Measurements from ENCODE around the gene KCNA3. TPM values are rescaled to one million over a fixed set of nuclear protein-coding genes. Genes with fewer than 3 reads are reported as not detected.

The KCNA3 gene
- total and polyA plus RNA-seq, 9 donors = 0.21 to 2.1 (median 1.1) TPM

- H3K4me1 ChIP-seq (ENCODE audit: insufficient read depth) = peaks cover 2% of the 10 kb centered on the region
- no peak for DNase-seq
- no peaks in the 10 kb centered on the region for H3K9me3 ChIP-seq
- H3K27ac ChIP-seq = no peak overlapping the region
- no peak overlapping the region for H3K4me3 ChIP-seq
- TF ChIP-seq POLR2A (IDR thresholded peaks at IDR 0.05) (no peak), CTCF (IDR thresholded peaks at IDR 0.05) (no peak), EP300 (IDR thresholded peaks at IDR 0.05) (no peak)
- 16 to 24% (median 17%) methylated on average over 4 of the region's 4 CpGs for WGBS, 3 donors
- intact Hi-C loops (cut with DNase I) = no loop called here
- no peaks in the 10 kb centered on the region for H3K36me3 ChIP-seq
- no peaks in the 10 kb centered on the region for H3K27me3 ChIP-seq
Observed at GRCh38 chr1:110645821-110646735, 28.7 kb downstream of the KCNA3 start.

- peaks cover 2% of the 10 kb centered on the region for H3K4me1 ChIP-seq (ENCODE audit: insufficient read depth)
- H3K9me3 ChIP-seq = no peaks in the 10 kb centered on the region
- no peak for DNase-seq
- intact Hi-C loops (cut with DNase I) = no loop called here
- TF ChIP-seq EP300 (IDR thresholded peaks at IDR 0.05) (no peak), CTCF (IDR thresholded peaks at IDR 0.05) (no peak)
- H3K4me3 ChIP-seq = no peak overlapping the region
- H3K27me3 ChIP-seq = no peaks in the 10 kb centered on the region
- no peaks in the 10 kb centered on the region for H3K36me3 ChIP-seq
- no peak overlapping the region for H3K27ac ChIP-seq
Observed at GRCh38 chr1:110645211-110645610, 29.5 kb downstream of the KCNA3 start.

- H3K27ac ChIP-seq = no peak overlapping the region
- no peaks in the 10 kb centered on the region for H3K9me3 ChIP-seq
- 27 to 63% (median 28%) methylated on average over 4 of the region's 4 CpGs for whole genome bisulfite sequencing, 3 donors
- no peak for DNase-seq
- intact Hi-C loops (cut with DNase I) = no loop called here
- H3K27me3 ChIP-seq = no peaks in the 10 kb centered on the region
- TF ChIP-seq EP300 (IDR thresholded peaks at IDR 0.05) = no peak
- TF ChIP-seq CTCF (IDR thresholded peaks at IDR 0.05) = no peak
- TF ChIP-seq POLR2A (IDR thresholded peaks at IDR 0.05) = no peak
- H3K4me3 ChIP-seq = no peak overlapping the region
- H3K4me1 ChIP-seq (ENCODE audit: insufficient read depth) = peaks cover 2% of the 10 kb centered on the region
- no peaks in the 10 kb centered on the region for H3K36me3 ChIP-seq
Observed at GRCh38 chr1:110643879-110644472, 30.8 kb downstream of the KCNA3 start.

- H3K36me3 ChIP-seq = no peaks in the 10 kb centered on the region
- no peak overlapping the region for H3K27ac ChIP-seq
- no peak for DNase-seq
- H3K4me3 ChIP-seq = no peak overlapping the region
- WGBS, 3 donors = 56 to 70% (median 57%) methylated on average over 2 of the region's 2 CpGs
- no peaks in the 10 kb centered on the region for H3K27me3 ChIP-seq
- H3K9me3 ChIP-seq = no peaks in the 10 kb centered on the region
- H3K4me1 ChIP-seq (ENCODE audit: insufficient read depth) = peaks cover 1% of the 10 kb centered on the region
- intact Hi-C loops (cut with DNase I) = no loop called here
- TF ChIP-seq POLR2A (IDR thresholded peaks at IDR 0.05) (no peak), EP300 (IDR thresholded peaks at IDR 0.05) (no peak), CTCF (IDR thresholded peaks at IDR 0.05) (no peak)
Observed at GRCh38 chr1:110639724-110640386, 34.9 kb downstream of the KCNA3 start.
